ENCODE measurements around the gene SMURF1. TPM values are rescaled to one million over a fixed set of nuclear protein-coding genes. Genes with fewer than 3 reads are reported as not detected.

SMURF1 gene
- total RNA-seq, 1 donor from 2014 or later: 40.9 TPM

GRCh38 chr7:98990356-98990755 is 153.6 kb downstream of the SMURF1 start:
- no peak for DNase-seq (ENCODE audit: low spot score)

DNA sequence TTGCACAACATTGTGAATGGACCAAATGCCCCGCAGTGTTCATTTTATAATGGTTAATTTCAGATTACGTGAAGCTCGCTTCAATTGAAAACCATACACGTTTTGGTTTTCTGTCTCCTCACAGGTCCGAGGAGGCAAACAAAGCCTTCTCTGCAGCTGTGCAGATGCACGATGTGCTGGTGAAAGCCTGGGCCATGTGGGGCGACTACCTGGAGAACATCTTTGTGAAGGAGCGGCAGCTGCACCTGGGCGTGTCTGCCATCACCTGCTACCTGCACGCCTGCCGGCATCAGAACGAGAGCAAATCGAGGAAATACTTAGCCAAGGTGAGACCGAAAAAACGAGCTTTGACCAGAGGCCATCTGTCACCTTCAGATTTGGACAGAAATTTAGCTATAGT is 155.3 kb downstream of the SMURF1 start:
- DNase-seq (ENCODE audit: low spot score): no peak

DNA sequence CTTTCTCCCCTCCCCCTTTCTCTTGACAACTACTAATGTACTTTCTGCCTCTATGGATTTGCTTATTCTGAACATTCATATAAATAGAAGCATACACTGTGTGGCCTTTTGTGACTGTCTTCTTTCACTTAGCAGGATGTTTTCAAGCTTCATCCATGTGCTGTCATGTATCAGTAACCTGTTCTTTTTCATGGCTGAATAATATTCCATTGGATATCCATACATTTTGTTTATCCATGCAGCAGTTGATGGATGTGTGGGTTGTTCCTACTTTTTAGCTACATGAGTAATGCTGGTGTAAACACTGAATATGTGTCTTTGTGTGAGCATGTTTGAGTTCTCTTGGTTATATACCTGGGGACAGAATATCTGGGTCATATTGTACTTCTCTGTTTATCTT is 158.0 kb downstream of the SMURF1 start:
- DNase-seq (ENCODE audit: low spot score): no peak

DNA sequence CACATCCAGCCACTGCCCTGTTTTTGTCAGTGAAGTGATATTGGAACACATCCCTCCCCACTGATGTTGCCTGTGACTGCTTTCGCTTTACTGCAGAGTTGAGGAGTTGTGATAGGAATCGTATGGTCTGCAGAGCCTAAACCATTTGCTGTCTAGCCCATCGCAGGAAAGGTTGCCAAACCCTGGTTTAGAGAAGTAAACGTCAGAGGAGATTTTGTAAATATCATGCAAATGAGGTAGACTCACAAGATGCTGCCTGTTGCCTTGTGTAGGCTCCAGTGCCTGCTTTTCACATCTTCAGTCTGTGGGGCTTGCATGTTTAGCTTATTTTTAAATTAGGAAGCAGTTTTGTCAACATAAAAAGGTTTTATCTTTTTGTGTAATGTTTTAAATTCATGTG is 158.5 kb downstream of the SMURF1 start:
- no peak for DNase-seq (ENCODE audit: low spot score)

DNA sequence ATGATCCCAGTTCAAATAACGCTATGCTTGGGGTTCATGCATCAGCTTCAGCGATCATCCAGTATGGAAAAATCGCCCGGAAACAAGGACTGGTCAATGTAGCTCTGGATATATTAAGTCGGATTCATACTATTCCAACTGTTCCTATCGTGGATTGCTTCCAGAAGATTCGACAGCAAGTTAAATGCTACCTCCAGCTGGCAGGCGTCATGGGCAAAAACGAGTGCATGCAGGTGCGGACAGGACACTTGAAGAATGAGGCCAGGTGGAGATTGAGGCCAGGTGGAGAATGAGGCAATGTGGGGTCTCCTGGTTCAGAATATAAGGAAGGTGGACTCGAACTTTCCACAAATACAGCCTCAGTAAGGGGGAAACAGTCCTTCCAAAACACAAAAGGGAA is 159.8 kb downstream of the SMURF1 start:
- peak; percentile 22 for DNase-seq (ENCODE audit: low spot score)

- DNase-seq (ENCODE audit: low spot score): peak; percentile 20
These were observed 161.2 kb downstream of the SMURF1 start for GRCh38 chr7:98982686-98983085.

DNA sequence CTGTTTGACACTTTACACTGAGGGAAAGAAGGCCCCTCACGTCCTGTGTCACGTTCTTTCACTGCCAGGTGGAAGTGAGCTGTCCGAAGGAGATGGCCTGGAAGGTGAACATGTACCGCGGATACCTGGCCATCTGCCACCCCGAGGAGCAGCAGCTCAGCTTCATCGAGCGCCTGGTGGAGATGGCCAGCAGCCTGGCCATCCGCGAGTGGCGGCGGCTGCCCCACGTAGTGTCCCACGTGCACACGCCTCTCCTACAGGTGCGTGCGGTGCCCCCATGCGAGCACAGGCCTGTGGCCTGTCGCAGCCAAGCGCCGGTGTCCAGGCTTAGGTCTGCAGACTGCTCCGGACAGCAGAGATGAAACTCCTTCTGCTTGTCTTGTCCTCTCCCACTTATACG is 162.2 kb downstream of the SMURF1 start:
- DNase-seq (ENCODE audit: low spot score): peak; percentile 19

DNA sequence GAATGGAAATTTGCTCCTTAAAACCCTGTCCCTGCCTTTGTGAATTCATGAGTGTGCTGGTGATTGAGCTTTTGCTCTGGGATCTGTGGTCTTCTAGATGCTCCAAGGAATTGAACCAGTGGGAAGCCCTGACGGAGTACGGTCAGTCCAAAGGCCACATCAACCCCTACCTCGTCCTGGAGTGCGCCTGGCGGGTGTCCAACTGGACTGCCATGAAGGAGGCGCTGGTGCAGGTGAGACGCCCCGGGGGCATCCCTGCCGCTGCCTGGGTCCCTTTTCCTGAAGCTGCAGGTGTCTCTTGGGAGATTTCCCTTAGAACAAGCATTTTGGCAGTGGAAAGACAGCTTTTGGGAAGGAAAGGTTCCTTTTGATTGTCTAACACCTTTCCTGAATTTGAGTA is 165.2 kb downstream of the SMURF1 start:
- DNase-seq (ENCODE audit: low spot score): peak; percentile 39

Other genes starting within 250 kb of the SMURF1 start
- gene KPNA7, start 64.0 kb upstream of the SMURF1 start, total RNA-seq: not detected
- gene MYH16, start 128.7 kb upstream of the SMURF1 start, total RNA-seq: not detected
- 127 TPM for gene ARPC1A, start 181.8 kb upstream of the SMURF1 start, total RNA-seq
- gene ARPC1B, start 230.6 kb upstream of the SMURF1 start, total RNA-seq: 94.0 TPM